SK-N-MC (cell line): ENCODE measurements around the gene CARD9.

Experiments
- DNase-seq: peaks from one replicate; pipeline ENCODE4 v3.0.0-alpha.2; 2011; ENCODE audit warnings: low read depth, low spot score
- H3K27ac ChIP-seq: fragments of 200-600 bp; sonication (generic); 2 replicates; pipeline ENCODE4 v1.5.1; 2016; ENCODE audit warnings: mixed run types
- H3K36me3 ChIP-seq: fragments of 200-600 bp; sonication (generic); 2 replicates; pipeline ENCODE4 v1.6.1; 2017; ENCODE audit warnings: antibody characterized with exemption, low read length, mixed read lengths; ENCODE audit not compliant: insufficient read depth
- H3K4me3 ChIP-seq: fragments of 200-600 bp; sonication (generic); 2 replicates; pipeline ENCODE4 v1.5.1; 2016
- H3K9ac ChIP-seq: fragments of 200-600 bp; sonication (generic); 2 replicates; pipeline ENCODE4 v1.8.0; 2017; ENCODE audit warnings: mixed run types, mixed read lengths; ENCODE audit not compliant: insufficient read length
- H3K9me3 ChIP-seq: fragments of 200-600 bp; sonication (generic); 2 replicates; pipeline ENCODE4 v1.6.1; 2017; ENCODE audit warnings: low read depth, mild to moderate bottlenecking, antibody characterized with exemption, low read length, moderate library complexity, mixed read lengths
- EZH2 ChIP-seq: fragments of 200-600 bp; sonication (generic); IDR thresholded peaks from one replicate; pipeline ENCODE4 v1.6.1; 2017; ENCODE audit warnings: antibody characterized with exemption
- FOXP2 ChIP-seq: optimal IDR thresholded peaks from 2 replicates; pipeline ENCODE3; 2011; ENCODE audit warnings: mild to moderate bottlenecking, moderate library complexity; ENCODE audit not compliant: insufficient read depth; ENCODE audit errors: extremely low read length, control extremely low read depth
- POLR2AphosphoS5 ChIP-seq: IDR thresholded peaks from 2 replicates; pipeline ENCODE4 v1.6.1; 2012; ENCODE audit warnings: mild to moderate bottlenecking, low read depth, low read length, borderline replicate concordance

Gene CARD9

GRCh38 chr9:136379003-136379287, 5.5 kb upstream of the CARD9 start:
- H3K27ac ChIP-seq: no peak overlapping the region
- H3K4me3 ChIP-seq: no peak overlapping the region
- TF ChIP-seq POLR2AphosphoS5: no peak
- TF ChIP-seq EZH2: no peak
- TF ChIP-seq FOXP2: no peak
- no peak overlapping the region for H3K9ac ChIP-seq
- no peaks in the 10 kb centered on the region for H3K9me3 ChIP-seq
- DNase-seq: no peak
- H3K36me3 ChIP-seq: peaks cover 11% of the 10 kb centered on the region; the same call in 1 of the 2 replicates

- Histone ChIP-seq H3K27ac (no peak overlapping the region), H3K36me3 (peaks cover 8% of the 10 kb centered on the region; the same call in 1 of the 2 replicates), H3K9me3 (no peaks in the 10 kb centered on the region), H3K4me3 (no peak overlapping the region), H3K9ac (no peak overlapping the region)
- DNase-seq: no peak
- TF ChIP-seq EZH2 (no peak), POLR2AphosphoS5 (no peak), FOXP2 (no peak)
Measured at GRCh38 chr9:136378170-136379002, 4.9 kb upstream of the CARD9 start.

DNA sequence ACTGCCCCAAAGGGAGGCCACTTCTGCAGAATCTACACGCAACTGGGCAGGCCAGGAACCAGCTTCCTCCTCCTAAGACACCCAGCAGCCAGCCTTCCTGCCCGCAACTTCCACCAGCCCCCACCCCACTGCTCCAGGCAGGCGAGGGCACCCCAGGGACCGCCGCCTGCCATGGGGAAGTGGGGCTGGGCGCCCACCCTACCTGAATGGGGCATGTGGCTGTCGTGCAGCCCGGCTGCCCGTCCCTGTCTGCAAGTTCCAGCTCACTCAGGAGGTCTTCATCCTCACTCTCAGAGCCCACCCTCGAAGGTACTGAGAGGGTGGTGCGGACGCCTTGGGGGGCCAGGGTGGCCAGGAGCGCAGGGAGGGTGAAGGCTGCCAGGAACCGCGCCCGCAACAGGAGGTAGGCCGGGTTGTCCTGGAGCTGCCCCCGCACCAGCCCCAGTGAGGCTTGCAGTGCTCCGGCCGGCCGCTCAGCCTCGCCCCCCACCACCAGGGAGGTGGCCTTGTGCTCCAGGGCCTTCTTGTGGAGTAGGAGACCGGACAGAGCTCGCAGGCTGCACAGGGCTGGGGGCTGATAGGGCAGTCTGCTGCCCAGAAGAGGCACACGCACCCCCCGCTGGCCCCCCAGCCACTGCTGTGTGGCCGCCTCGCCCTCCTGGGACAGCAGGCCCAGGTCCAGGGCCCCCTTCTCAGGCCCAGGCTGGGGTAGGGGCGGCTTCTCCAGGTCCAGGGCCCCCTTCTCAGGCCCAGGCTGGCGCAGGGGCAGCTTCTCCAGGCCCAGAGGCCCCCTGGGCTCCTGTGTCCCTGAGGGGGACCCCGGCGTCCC, 4.1 kb upstream of the CARD9 start:
- H3K9ac ChIP-seq: no peak overlapping the region
- H3K36me3 ChIP-seq: peaks cover 5% of the 10 kb centered on the region; the same call in 1 of the 2 replicates
- DNase-seq: no peak
- no peak overlapping the region for H3K27ac ChIP-seq
- no peak for TF ChIP-seq POLR2AphosphoS5
- no peak for TF ChIP-seq EZH2
- TF ChIP-seq FOXP2: no peak
- no peak overlapping the region for H3K4me3 ChIP-seq
- no peaks in the 10 kb centered on the region for H3K9me3 ChIP-seq

- TF ChIP-seq POLR2AphosphoS5 (no peak), FOXP2 (no peak), EZH2 (no peak)
- Histone ChIP-seq H3K9ac (no peak overlapping the region), H3K27ac (no peak overlapping the region), H3K36me3 (peaks cover 5% of the 10 kb centered on the region; the same call in 1 of the 2 replicates), H3K9me3 (no peaks in the 10 kb centered on the region), H3K4me3 (no peak overlapping the region)
- DNase-seq: no peak
Measured at GRCh38 chr9:136376457-136376856, 3.0 kb upstream of the CARD9 start.

DNA sequence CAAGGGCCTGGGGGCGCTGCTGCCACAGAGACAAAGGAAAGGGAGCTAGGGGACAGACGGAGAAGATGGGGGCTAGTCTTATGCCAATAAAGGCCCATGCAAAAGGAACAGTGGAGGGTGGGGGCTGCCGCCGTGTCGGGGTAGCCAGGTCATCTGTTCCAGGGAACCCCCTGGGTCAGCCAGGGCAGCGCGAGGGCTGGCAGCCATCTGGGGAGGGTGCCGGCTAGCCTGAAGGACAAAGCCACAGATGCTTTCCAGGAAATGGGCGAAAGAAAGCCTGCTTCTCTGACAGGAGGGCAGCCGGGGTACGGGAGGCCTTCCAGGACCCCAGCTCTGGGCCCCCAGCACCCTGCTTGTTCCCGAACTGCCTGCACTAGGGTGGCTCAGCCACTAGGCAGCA, 1.6 kb upstream of the CARD9 start:
- Histone ChIP-seq H3K4me3 (no peak overlapping the region), H3K9me3 (no peaks in the 10 kb centered on the region), H3K36me3 (no peaks in the 10 kb centered on the region; the same call in 1 of the 2 replicates), H3K9ac (no peak overlapping the region), H3K27ac (no peak overlapping the region)
- no peak for DNase-seq
- TF ChIP-seq FOXP2: no peak
- no peak; the same call in 1 of the 2 replicates for TF ChIP-seq POLR2AphosphoS5
- no peak for TF ChIP-seq EZH2

DNA sequence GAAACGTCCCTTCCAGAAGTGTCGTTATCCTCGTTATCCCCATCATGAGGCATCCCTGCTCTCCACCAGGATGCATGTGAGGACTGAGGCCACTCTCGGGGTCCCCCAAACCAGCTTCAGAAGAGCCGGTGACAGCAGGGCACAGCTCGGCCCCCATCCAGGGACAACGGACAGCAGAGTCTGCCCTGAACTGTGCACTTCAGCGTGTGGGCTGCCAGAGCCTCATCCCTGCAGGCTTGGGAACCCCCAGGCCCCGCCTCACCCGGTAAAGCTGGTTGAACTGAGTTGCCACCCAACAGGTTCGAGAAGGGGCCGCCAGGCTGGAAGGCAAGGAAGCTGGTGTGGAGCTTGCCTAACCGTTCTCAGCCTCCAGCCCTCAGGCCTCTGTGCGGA, 710 bp upstream of the CARD9 start:
- Histone ChIP-seq H3K36me3 (no peaks in the 10 kb centered on the region; the same call in 1 of the 2 replicates), H3K27ac (no peak overlapping the region), H3K9ac (no peak overlapping the region), H3K4me3 (no peak overlapping the region), H3K9me3 (no peaks in the 10 kb centered on the region)
- no peak for DNase-seq
- no peak for TF ChIP-seq EZH2
- no peak for TF ChIP-seq FOXP2
- no peak for TF ChIP-seq POLR2AphosphoS5

GRCh38 chr9:136372561-136373299, 739 bp downstream of the CARD9 start:
- Histone ChIP-seq H3K36me3 (no peaks in the 10 kb centered on the region), H3K9me3 (no peaks in the 10 kb centered on the region), H3K4me3 (no peak overlapping the region), H3K27ac (peak overlapping the region; percentile 73; the same call in 1 of the 2 replicates), H3K9ac (no peak overlapping the region)
- no peak for DNase-seq
- TF ChIP-seq EZH2: no peak
- no peak for TF ChIP-seq FOXP2
- TF ChIP-seq POLR2AphosphoS5: no peak

DNA sequence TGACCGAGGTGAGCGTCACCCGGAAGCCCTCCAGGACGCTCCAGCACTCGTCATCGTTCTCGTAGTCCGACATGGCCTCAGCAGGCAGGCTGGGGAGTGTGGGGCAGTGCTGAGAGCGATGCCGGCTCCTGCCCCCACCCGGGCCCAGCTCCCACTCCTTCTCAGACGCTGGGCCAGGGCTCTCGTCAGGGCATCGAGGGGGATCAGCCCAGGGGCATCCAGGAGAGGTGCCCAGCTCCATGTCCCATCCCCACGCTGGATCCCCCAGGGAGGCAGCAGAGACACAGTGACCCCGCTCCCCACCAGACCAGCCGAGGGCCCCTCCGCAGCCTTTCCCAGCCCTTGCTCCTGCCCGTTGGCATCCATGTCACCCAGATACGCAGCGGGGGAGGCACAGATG, 1.5 kb downstream of the CARD9 start:
- Histone ChIP-seq H3K4me3 (no peak overlapping the region), H3K27ac (no peak overlapping the region), H3K36me3 (no peaks in the 10 kb centered on the region), H3K9ac (no peak overlapping the region), H3K9me3 (no peaks in the 10 kb centered on the region)
- DNase-seq: no peak
- TF ChIP-seq EZH2 (no peak), POLR2AphosphoS5 (no peak), FOXP2 (no peak)
